SK-MEL-5 (cell line): ENCODE results near the gene PRELID2. TPM values are rescaled to one million over a fixed set of nuclear protein-coding genes. Genes with fewer than 3 reads are reported as not detected.
"Not testable (repeated sequence)": the region's sequence is repeated elsewhere in the genome, so short reads cannot be mapped to it uniquely, and the experiment has no call there.

Experiments
- DNase-seq: peaks from one replicate; pipeline ENCODE4 v3.0.0-alpha.2; 2016; ENCODE audit warnings: low read depth, low spot score
- in situ Hi-C: cut with HindIII; loops from 2 replicates; pipeline ENCODE4 v1.10.0; 2016; ENCODE audit warnings: low sequenced_read_pairs, high pct_unique_total_duplicates, low pct_unique_long_range_greater_than_20kb
- total RNA-seq: library from RNA; depleted of rRNA; stranded (reverse); fragments of >200 nt; shearing (Covaris generic); gene quantifications from 2 replicates; pipeline ENCODE4 v1.2.3, GENCODE V29; 2014

Gene PRELID2
- total RNA-seq, 1 experiment from 2014 or later, result 22.6 TPM

- DNase-seq, result peak; percentile 76
- in situ Hi-C loops, result no loop called here
Observed at GRCh38 chr5:145811834-145812625, 23.1 kb downstream of the PRELID2 start.

DNA sequence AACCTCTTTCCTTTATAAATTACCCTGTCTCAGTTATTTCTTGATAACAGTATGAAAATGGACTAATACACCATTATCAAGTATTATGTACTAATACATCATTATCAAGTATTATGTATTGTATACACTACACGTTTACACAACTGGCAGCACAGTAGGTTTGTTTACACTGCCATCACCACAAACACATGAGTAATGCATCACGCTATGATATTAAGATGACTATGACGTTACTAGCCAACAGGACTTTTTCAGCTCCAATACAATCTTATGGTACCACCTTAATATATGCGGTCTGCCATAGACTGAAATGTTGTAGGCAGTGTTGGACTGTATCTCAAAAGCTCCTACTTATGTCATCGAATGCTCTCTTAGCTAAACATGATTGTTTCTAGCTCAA is 28.2 kb downstream of the PRELID2 start:
- no peak for DNase-seq
- in situ Hi-C loops, result no loop called here

GRCh38 chr5:145805819-145806218 is 29.3 kb downstream of the PRELID2 start:
- no peak for DNase-seq
- in situ Hi-C loops, result no loop called here

GRCh38 chr5:145804701-145805100 is 30.4 kb downstream of the PRELID2 start:
- in situ Hi-C loops, result no loop called here
- DNase-seq, result no peak

DNA sequence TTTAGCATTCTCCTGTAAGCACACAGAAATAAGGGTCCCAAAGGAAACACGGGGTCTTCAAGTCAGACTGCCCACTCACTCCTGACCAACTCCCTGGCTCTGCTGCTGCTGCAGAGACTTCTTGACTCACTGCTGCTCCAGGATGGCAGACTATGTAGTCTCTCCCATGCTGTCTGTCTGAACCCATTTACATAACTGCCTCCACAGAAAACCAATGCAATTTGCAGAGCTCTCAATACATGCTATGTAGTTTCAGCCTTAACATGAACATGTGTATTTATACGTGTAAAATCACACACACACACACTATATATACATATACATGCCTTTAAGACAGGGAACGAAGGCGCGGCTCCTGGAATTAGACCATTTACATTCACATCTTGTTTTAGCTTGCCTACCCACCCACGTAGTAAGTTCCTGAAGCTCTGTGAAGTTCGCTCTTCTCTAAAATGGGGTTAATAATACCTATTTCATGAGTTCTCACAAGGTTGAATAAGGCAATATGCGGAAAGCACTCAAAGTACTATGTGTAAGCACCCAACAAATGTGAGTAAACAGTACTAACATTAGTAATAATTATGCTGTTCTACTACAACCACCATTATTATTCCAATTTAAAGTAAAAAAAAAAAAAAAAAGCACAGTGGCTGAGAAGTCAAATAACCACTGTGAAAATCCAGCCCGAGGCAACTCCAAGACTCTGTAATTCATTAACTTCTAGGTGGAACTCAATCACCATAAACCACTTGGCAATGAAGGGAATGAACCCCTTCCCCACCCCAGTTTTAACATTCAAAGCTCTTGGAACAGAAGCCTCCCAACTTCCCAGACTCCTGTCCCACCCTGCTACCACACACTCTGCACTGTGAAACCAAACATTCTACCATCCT is 31.8 kb downstream of the PRELID2 start:
- DNase-seq, result no peak
- in situ Hi-C loops, result no loop called here

GRCh38 chr5:145801195-145801594 is 33.9 kb downstream of the PRELID2 start:
- in situ Hi-C loops, result no loop called here
- DNase-seq, result no peak

DNA sequence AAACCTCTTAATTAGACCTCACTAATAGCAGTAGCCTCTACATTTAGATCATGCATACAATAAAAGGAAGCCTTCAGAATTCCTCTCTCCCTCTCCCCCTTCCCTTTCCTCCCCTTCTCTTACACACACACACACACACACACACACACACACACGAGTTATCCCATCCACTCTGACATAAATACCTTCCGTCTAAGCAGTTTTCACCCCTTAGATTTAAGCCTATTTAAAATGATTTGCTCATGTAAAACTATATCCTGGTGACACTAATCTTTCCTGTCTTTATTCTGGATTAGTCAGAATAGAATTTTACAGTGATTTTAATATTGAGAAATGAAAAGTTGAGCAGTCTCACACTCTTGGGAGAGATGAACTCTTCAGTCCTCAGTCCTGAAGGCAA is 35.0 kb downstream of the PRELID2 start:
- in situ Hi-C loops, result no loop called here
- DNase-seq, result no peak

GRCh38 chr5:145798503-145798902 is 36.6 kb downstream of the PRELID2 start:
- DNase-seq, in situ Hi-C loops: not testable (repeated sequence)

- DNase-seq, result peak; percentile 20
- in situ Hi-C loops, result no loop called here
Observed at GRCh38 chr5:145797336-145797735, 37.8 kb downstream of the PRELID2 start.

GRCh38 chr5:145796318-145796717 is 38.8 kb downstream of the PRELID2 start:
- in situ Hi-C loops, result no loop called here

GRCh38 chr5:145793574-145793973 is 41.6 kb downstream of the PRELID2 start:
- in situ Hi-C loops, result no loop called here
- no peak for DNase-seq

More at GRCh38 chr5:145796318-145796717, 38.8 kb downstream of the PRELID2 start:
- DNase-seq, result no peak

- in situ Hi-C loops, result no loop called here
- no peak for DNase-seq
Observed at GRCh38 chr5:145792840-145793239, 42.3 kb downstream of the PRELID2 start.

- in situ Hi-C loops, result no loop called here
Observed at GRCh38 chr5:145791866-145792265, 43.3 kb downstream of the PRELID2 start.

GRCh38 chr5:145787996-145788395 is 47.1 kb downstream of the PRELID2 start:
- no peak for DNase-seq
- in situ Hi-C loops, result no loop called here

More at GRCh38 chr5:145791866-145792265, 43.3 kb downstream of the PRELID2 start:
- DNase-seq, result peak; percentile 33

DNA sequence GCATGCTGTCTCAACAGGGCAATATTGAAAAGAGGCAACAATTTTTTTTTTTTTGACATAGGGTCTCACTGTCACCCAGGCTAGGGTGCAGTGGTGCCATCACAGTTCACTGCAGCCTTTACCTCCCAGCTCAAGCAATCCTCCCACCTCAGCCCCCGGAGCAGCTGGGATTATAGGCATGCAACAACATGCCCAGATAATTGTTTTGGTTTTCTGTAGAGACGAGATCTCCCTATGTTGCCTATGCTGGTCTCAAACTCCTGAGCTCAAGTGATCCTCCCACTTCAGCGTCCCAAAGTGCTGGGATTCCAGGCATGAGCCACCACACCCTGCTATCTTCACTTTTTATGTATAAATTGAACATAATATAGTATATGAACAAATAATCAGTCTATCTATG is 47.6 kb downstream of the PRELID2 start:
- no peak for DNase-seq
- in situ Hi-C loops, result no loop called here

DNA sequence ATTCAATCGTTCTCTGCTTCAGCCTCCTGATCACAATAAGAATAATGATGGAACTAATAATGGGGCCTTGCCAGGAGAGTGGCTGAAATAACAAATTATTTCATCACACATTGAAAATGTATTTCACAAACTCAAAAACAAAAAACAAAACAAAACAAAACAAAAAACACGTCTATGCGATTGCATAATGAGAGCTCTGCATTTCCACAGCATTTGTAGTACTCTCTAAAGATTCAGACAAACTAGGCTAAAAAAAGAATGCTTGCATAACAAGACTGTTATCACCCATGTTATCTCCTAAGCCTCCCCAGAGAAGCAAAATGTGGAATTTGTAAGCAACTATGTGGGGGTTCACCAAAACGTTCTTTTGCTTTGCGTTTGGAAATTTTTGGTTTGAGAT is 48.1 kb downstream of the PRELID2 start:
- in situ Hi-C loops, result no loop called here
- DNase-seq, result no peak

DNA sequence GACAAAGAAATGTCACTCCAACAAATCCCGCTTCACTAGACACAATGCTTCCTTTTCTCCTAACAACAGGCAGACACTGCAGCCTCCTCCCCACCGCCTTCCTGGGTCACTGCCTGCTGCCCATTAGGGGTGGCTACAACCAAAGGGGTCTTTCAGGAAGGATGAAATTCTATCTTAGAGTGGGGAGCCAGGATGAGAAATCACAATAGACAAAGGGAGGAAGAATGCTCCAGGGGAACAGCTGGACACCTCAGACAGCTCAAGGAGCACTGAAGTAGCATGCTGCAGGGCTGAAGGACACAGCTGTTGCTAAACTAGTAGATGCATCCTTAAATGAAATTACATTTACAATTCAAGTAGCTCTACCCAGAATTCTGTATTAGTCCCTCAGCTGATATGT is 54.2 kb downstream of the PRELID2 start:
- DNase-seq, result peak; percentile 46
- in situ Hi-C loops, result no loop called here

DNA sequence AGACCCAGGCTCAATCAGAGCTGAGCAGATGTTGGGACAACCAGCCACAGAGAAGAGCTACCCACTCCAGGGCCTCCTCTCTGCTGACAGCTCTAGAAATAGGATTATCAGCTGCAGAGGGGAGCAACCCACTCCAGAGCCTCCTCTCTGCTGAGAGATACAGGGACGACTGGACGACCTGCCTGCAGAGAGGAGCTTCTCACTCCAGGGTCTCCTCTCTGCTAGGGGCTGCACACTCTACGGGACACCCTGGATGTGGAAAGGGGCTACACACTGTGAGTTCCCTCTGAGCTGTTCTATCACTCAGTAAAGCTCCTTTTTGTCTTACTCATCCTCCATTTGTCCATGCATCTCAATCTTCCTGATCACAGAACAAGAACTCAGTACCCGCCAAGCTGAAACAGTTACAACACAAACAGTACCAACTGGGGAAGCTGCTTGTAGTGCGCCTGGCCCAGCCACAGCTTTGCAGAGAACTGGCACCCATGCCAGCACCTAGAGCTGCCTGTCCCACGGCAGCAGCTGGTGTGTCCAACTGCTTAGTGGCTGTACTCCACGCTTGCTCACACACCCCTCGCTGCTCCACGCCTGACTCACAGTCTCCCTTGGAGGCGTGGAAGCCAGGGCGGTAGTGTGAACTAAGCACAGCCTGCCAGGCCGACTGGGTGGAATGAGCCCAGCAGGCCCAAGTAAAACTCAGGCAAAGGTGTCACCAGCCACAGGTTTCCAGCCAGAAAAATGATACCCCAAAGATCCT is 56.8 kb downstream of the PRELID2 start:
- in situ Hi-C loops, result no loop called here
- no peak for DNase-seq
